GM23248 (cell line): ENCODE results near the gene DLX6. TPM values are rescaled to one million over a fixed set of nuclear protein-coding genes. Genes with fewer than 3 reads are reported as not detected.
A peak's percentile ranks its signal among the peaks of the same experiment; 100 is the strongest.

Experiments
- DNase-seq: peaks from one replicate; pipeline ENCODE4 v3.0.0-alpha.2; 2015
- H2AFZ ChIP-seq: fragments of 200-600 bp; sonication (generic); 2 replicates; pipeline ENCODE4 v1.6.1; 2016; ENCODE audit warnings: antibody characterized with exemption
- H3F3A ChIP-seq: fragments of 200-600 bp; sonication (generic); 2 replicates; pipeline ENCODE4 v1.6.1; 2016; ENCODE audit warnings: mild to moderate bottlenecking, antibody characterized with exemption, mixed run types; ENCODE audit not compliant: insufficient read depth
- H3K27ac ChIP-seq: fragments of 200-600 bp; sonication (generic); 2 replicates; pipeline ENCODE4 v1.5.1; 2016; ENCODE audit warnings: mild to moderate bottlenecking
- H3K27me3 ChIP-seq: fragments of 200-600 bp; sonication (generic); replicated peaks from 2 replicates; pipeline ENCODE4 v1.6.1; 2016; ENCODE audit warnings: mild to moderate bottlenecking; ENCODE audit not compliant: insufficient read depth
- H3K36me3 ChIP-seq: fragments of 200-600 bp; sonication (generic); 2 replicates; pipeline ENCODE4 v1.6.1; 2016; ENCODE audit warnings: low read depth, mild to moderate bottlenecking
- H3K4me1 ChIP-seq: fragments of 200-600 bp; sonication (generic); 2 replicates; pipeline ENCODE4 v1.6.1; 2016; ENCODE audit warnings: mild to moderate bottlenecking; ENCODE audit not compliant: insufficient read depth
- H3K4me2 ChIP-seq: fragments of 200-600 bp; sonication (generic); one replicate; pipeline ENCODE4 v1.6.1; 2016; ENCODE audit warnings: mild to moderate bottlenecking; ENCODE audit not compliant: unreplicated experiment
- H3K4me3 ChIP-seq: fragments of 200-600 bp; sonication (generic); 2 replicates; pipeline ENCODE4 v1.5.1; 2016; ENCODE audit warnings: mild to moderate bottlenecking
- H3K79me2 ChIP-seq: fragments of 200-600 bp; sonication (generic); 2 replicates; pipeline ENCODE4 v1.6.1; 2016; ENCODE audit warnings: mild to moderate bottlenecking; ENCODE audit not compliant: insufficient read depth
- H3K9ac ChIP-seq: fragments of 200-600 bp; sonication (generic); 2 replicates; pipeline ENCODE4 v1.6.1; 2016; ENCODE audit warnings: mild to moderate bottlenecking
- H3K9me2 ChIP-seq: fragments of 200-600 bp; sonication (generic); 2 replicates; pipeline ENCODE4 v1.6.1; 2016; ENCODE audit warnings: mixed run types, mild to moderate bottlenecking, moderate library complexity; ENCODE audit not compliant: insufficient read depth
- H3K9me3 ChIP-seq: fragments of 200-600 bp; sonication (generic); one replicate; pipeline ENCODE4 v1.6.1; 2017; ENCODE audit warnings: low read depth
- H4K20me1 ChIP-seq: fragments of 200-600 bp; sonication (generic); 2 replicates; pipeline ENCODE4 v1.6.0; 2016; ENCODE audit not compliant: insufficient read depth
- EZH2 ChIP-seq: fragments of 200-600 bp; sonication (generic); IDR thresholded peaks from 2 replicates; pipeline ENCODE4 v1.6.1; 2018; ENCODE audit warnings: antibody characterized with exemption, mild to moderate bottlenecking; ENCODE audit not compliant: insufficient read depth, poor library complexity, severe bottlenecking
- EZH2phosphoT487 ChIP-seq: fragments of 200-600 bp; sonication (generic); IDR thresholded peaks from 2 replicates; pipeline ENCODE4 v1.6.1; 2018; ENCODE audit warnings: antibody characterized with exemption, moderate library complexity, mild to moderate bottlenecking, low read depth; ENCODE audit not compliant: insufficient read depth
- WGBS, 2 experiments: methylation state at CpG; one replicate each; pipeline ENCODE4 v1.1.6; 2015 to 2017; ENCODE audit warnings: low lambda C conversion rate in 2 of 2, low coverage in 1 of 2; ENCODE audit errors: missing lambda C conversion rate in 2 of 2; 5-methylcytosine and 5-hydroxymethylcytosine counted together
- in situ Hi-C: fragments of 300-500 bp; cut with MboI; formaldehyde crosslinking; loops from 2 replicates; pipeline ENCODE4 v1.15.0; 2020
- polyA plus RNA-seq: library from polyadenylated mRNA; unstranded; fragments of >200 nt; fragmentation: Nextera tagmentation; extraction: Ambion mirVana; gene quantifications from 2 replicates; pipeline ENCODE4 v1.2.1, GENCODE V29; 2016
- total RNA-seq: library from RNA; depleted of rRNA; stranded (reverse); fragments of >200 nt; shearing (Covaris generic); gene quantifications from 2 replicates; pipeline ENCODE4 v1.2.3, GENCODE V29; 2014

The DLX6 gene
- total and polyA plus RNA-seq, 2 experiments from 2014 or later, result not detected

GRCh38 chr7:97020996-97021746, 15.8 kb downstream of the DLX6 start:
- H3K27ac ChIP-seq, result no peak overlapping the region
- H3K36me3 ChIP-seq, result no peaks in the 10 kb centered on the region
- H3K4me2 ChIP-seq, result no peak overlapping the region
- H3K4me1 ChIP-seq, result no peaks in the 10 kb centered on the region
- 4 to 5% methylated on average over 43 to 59 of the region's 67 CpGs for WGBS, 2 experiments
- H3F3A ChIP-seq, result no peaks in the 10 kb centered on the region
- H2AFZ ChIP-seq, result no peak overlapping the region
- no peak for DNase-seq
- H3K9ac ChIP-seq, result no peak overlapping the region
- H3K9me2 ChIP-seq, result no peaks in the 10 kb centered on the region
- H3K79me2 ChIP-seq, result no peaks in the 10 kb centered on the region
- TF ChIP-seq EZH2 (no peak), EZH2phosphoT487 (no peak)
- no peak overlapping the region for H3K4me3 ChIP-seq
- no peaks in the 10 kb centered on the region for H3K9me3 ChIP-seq
- in situ Hi-C loops, result loop anchor here (10.0 kb wide), 1 partner anchor 946 kb away; no protein-coding TSS in a partner anchor
- H3K27me3 ChIP-seq, result peaks cover 98% of the 10 kb centered on the region
- H4K20me1 ChIP-seq, result no peaks in the 10 kb centered on the region

- H3K27me3 ChIP-seq, result peaks cover 98% of the 10 kb centered on the region
Measured at GRCh38 chr7:97021747-97022490, 16.6 kb downstream of the DLX6 start.

DNA sequence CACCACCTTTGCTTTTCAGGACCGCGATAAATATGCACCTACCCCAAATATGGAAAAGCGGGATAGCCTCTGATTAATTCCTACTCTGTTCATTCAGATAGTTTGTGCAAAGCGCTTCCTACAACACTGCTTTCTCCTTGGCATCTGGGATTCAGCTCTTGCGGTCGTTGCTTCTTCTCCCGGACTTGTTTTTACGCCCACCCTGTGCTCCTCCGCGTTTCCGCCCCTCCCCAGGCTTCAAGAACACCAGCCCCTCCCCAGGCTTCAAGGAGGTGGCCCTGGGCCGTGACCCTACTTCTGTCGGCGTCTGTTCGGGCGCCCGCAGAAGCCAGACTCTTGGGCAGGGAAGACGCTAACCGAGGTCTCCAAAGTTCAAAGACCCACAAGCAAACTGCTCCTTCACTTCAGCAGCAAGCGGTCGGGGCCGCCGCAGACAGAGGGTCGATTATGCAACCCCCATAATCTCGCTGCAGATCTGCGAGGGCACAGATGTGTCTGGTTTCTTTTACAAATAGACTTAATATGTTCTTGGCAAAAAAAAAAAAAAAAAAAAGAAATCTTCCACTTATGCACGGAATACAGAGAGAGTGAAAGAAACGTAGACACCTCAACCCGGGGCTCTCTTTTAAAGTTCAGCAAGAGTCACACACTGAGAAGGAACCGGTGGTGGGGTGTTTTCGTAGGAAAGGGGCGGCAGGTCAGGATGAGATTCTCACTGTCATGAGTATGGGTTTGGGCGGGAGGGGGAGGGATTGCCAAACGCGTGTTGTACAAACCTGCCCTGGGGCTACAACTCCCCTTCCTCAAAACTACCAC, 17.3 kb downstream of the DLX6 start:
- WGBS, 2 experiments, result 4 to 5% methylated on average over 29 to 35 of the region's 35 CpGs
- H3K4me1 ChIP-seq, result no peaks in the 10 kb centered on the region
- H3K9me2 ChIP-seq, result no peaks in the 10 kb centered on the region
- no peak overlapping the region for H2AFZ ChIP-seq
- TF ChIP-seq EZH2, result no peak
- TF ChIP-seq EZH2phosphoT487, result no peak
- no peaks in the 10 kb centered on the region for H3F3A ChIP-seq
- DNase-seq, result no peak
- no peaks in the 10 kb centered on the region for H4K20me1 ChIP-seq
- H3K27me3 ChIP-seq, result peaks cover 93% of the 10 kb centered on the region
- no peaks in the 10 kb centered on the region for H3K36me3 ChIP-seq
- in situ Hi-C loops, result loop anchor here (10.0 kb wide), 1 partner anchor 948 kb away; no protein-coding TSS in a partner anchor
- no peak overlapping the region for H3K4me3 ChIP-seq
- no peak overlapping the region for H3K4me2 ChIP-seq
- H3K9ac ChIP-seq, result no peak overlapping the region
- H3K9me3 ChIP-seq, result no peaks in the 10 kb centered on the region
- no peaks in the 10 kb centered on the region for H3K79me2 ChIP-seq
- H3K27ac ChIP-seq, result no peak overlapping the region

More at GRCh38 chr7:97021747-97022490, 16.6 kb downstream of the DLX6 start:
- H3K9ac ChIP-seq, result no peak overlapping the region
- no peaks in the 10 kb centered on the region for H3K4me1 ChIP-seq
- 13 to 19% methylated on average over 33 to 39 of the region's 39 CpGs for WGBS, 2 experiments
- no peak overlapping the region for H3K4me2 ChIP-seq
- H3F3A ChIP-seq, result no peaks in the 10 kb centered on the region
- in situ Hi-C loops, result loop anchor here (10.0 kb wide), 1 partner anchor 947 kb away; no protein-coding TSS in a partner anchor
- no peak for DNase-seq
- H3K27ac ChIP-seq, result no peak overlapping the region
- H3K36me3 ChIP-seq, result no peaks in the 10 kb centered on the region
- no peaks in the 10 kb centered on the region for H3K9me2 ChIP-seq
- no peaks in the 10 kb centered on the region for H4K20me1 ChIP-seq
- TF ChIP-seq EZH2 (no peak), EZH2phosphoT487 (0 out of 2 replicates have a peak, but pooled peaks have one; percentile 59)
- H2AFZ ChIP-seq, result no peak overlapping the region
- no peak overlapping the region for H3K4me3 ChIP-seq
- no peaks in the 10 kb centered on the region for H3K79me2 ChIP-seq
- no peaks in the 10 kb centered on the region for H3K9me3 ChIP-seq
